ENCODE results near the gene IGDCC3.

IGDCC3 gene

DNA sequence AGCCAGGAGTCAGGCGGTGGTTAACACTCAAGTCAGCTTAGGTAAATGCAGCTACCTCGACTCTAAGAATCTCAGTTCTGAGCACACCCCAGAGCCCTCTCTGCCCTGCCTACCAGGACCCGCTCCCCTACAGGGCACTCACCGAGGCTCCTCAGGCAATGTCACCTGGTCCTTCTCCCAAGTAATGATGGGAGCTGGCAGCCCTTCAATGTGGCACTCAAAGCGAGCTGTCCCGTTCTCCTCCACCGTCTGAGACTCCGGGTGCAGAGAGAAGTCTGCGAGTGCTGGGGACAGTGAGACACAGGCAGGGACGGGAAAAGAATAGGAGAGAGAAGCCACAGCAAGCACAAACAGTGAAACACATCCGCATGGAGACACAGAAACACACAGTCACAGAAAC lies 32.2 kb upstream of the IGDCC3 start:
- H3K4me3 ChIP-seq (ENCODE audit: low read depth, low read length): no peak overlapping the region
- DNase-seq (ENCODE audit: low read depth): no peak
- TF ChIP-seq CTCF (IDR thresholded peaks at IDR 0.05; ENCODE audit: low read depth, low read length) (no peak), MAX (IDR thresholded peaks at IDR 0.05; ENCODE audit: low read depth, low read length) (no peak), POLR2A (IDR thresholded peaks at IDR 0.05; ENCODE audit: extremely low read depth, insufficient read length) (no peak), MYC (IDR thresholded peaks at IDR 0.05; ENCODE audit: low read depth, low read length) (no peak)

GRCh38 chr15:65409036-65409631 lies 31.3 kb upstream of the IGDCC3 start:
- TF ChIP-seq POLR2A (IDR thresholded peaks at IDR 0.05; ENCODE audit: extremely low read depth, insufficient read length): no peak
- TF ChIP-seq CTCF (IDR thresholded peaks at IDR 0.05; ENCODE audit: low read depth, low read length): no peak
- no peak for TF ChIP-seq MYC (IDR thresholded peaks at IDR 0.05; ENCODE audit: low read depth, low read length)
- TF ChIP-seq MAX (IDR thresholded peaks at IDR 0.05; ENCODE audit: low read depth, low read length): no peak
- DNase-seq (ENCODE audit: low read depth): peak; percentile 75

DNA sequence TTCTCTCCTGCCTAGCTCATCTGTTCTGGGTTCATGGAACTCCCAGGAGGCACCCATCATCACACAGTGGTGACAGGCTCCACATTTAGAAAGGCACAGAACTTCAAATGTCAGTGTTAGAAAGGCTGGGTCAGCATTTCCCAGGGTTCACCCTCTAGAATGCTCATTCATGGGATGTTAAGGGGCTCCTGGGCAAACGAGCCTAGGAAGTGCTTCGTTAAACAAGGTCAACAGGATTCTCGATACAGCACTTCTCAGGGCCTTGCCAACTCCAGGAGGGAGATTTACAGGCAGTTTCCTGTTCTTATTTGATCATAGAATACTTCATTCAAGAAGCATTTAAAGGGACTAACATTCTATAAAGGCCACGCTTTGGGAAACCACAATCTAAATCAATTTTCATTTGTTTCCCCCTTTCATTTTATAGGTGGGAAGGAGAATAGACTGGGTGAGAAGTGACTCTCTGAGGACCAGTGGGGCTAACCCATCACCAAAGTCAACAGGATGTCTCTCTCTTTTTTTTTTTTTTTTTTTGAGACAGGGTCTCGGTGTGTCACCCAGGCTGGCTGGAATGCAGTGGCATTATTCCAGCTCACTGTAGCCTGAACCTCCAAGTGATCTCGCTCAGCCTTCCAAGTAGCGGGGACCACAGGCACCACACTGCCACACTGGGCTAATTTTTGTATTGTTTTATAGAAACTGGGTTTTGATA lies 30.7 kb upstream of the IGDCC3 start:
- no peak for DNase-seq (ENCODE audit: low read depth)
- H3K4me3 ChIP-seq (ENCODE audit: low read depth, low read length): no peak overlapping the region
- TF ChIP-seq MYC (IDR thresholded peaks at IDR 0.05; ENCODE audit: low read depth, low read length) (no peak), CTCF (IDR thresholded peaks at IDR 0.05; ENCODE audit: low read depth, low read length) (no peak), POLR2A (IDR thresholded peaks at IDR 0.05; ENCODE audit: extremely low read depth, insufficient read length) (no peak), MAX (IDR thresholded peaks at IDR 0.05; ENCODE audit: low read depth, low read length) (no peak)

More at GRCh38 chr15:65409036-65409631, 31.3 kb upstream of the IGDCC3 start:
- no peak overlapping the region for H3K4me3 ChIP-seq (ENCODE audit: low read depth, low read length)

DNA sequence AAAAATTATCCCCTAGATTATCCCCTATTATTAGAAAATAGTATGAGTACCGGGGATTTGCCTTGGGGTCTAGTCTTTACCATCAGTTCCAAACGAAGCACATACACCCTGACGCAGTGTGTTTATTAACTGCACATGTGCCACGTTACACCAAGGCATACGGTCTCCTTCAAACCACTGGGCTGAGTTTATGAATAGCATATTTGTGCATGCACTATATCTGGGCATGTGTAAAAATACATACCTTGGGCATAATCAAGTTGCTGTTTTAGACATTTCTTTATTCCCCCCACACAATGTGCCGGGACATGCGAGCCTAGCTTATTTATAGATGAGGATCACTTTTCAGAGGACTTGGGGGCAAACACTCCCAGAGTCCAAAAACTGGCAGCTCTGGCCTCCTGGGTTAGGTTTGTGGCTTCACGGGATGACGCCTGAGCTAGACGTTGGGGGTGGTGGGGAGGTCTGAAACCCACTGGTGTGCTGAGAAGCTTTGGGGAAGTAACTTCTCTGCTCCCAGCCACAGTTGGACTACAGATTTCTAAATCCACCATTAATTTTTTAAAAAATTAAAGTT lies 28.7 kb upstream of the IGDCC3 start:
- DNase-seq (ENCODE audit: low read depth): peak; percentile 46
- no peak for TF ChIP-seq MYC (IDR thresholded peaks at IDR 0.05; ENCODE audit: low read depth, low read length)
- no peak for TF ChIP-seq CTCF (IDR thresholded peaks at IDR 0.05; ENCODE audit: low read depth, low read length)
- no peak for TF ChIP-seq MAX (IDR thresholded peaks at IDR 0.05; ENCODE audit: low read depth, low read length)
- TF ChIP-seq POLR2A (IDR thresholded peaks at IDR 0.05; ENCODE audit: extremely low read depth, insufficient read length): no peak

GRCh38 chr15:65405791-65406423 lies 28.1 kb upstream of the IGDCC3 start:
- no peak for DNase-seq (ENCODE audit: low read depth)
- no peak overlapping the region for H3K4me3 ChIP-seq (ENCODE audit: low read depth, low read length)
- TF ChIP-seq MYC (IDR thresholded peaks at IDR 0.05; ENCODE audit: low read depth, low read length) (no peak), MAX (IDR thresholded peaks at IDR 0.05; ENCODE audit: low read depth, low read length) (no peak), CTCF (IDR thresholded peaks at IDR 0.05; ENCODE audit: low read depth, low read length) (no peak), POLR2A (IDR thresholded peaks at IDR 0.05; ENCODE audit: extremely low read depth, insufficient read length) (no peak)

More for the DNA sequence above, 28.7 kb upstream of the IGDCC3 start:
- H3K4me3 ChIP-seq (ENCODE audit: low read depth, low read length): no peak overlapping the region

All from NB4 (cell line).